ENCODE measurements around the gene PARP6. TPM values are rescaled to one million over a fixed set of nuclear protein-coding genes. Genes with fewer than 3 reads are reported as not detected.

PARP6 gene
- total and polyA plus RNA-seq, 9 of the 15 experiments (the other 6 are each of a cell fraction or from before 2014, with no cell fraction given), result 14.8 to 83.2 (median 28.3) TPM

GRCh38 chr15:72272213-72272996, at the start of gene PARP6 (continued):
- no peak for TF ChIP-seq ZMIZ1 (IDR thresholded peaks at IDR 0.05; ENCODE audit: low read depth in 2 of 2, low read length in 2 of 2)
- TF ChIP-seq TEAD4 (IDR thresholded peaks at IDR 0.05; ENCODE audit: low read length), result 0 out of 2 replicates have a peak, but pooled peaks have one; percentile 14
- TF ChIP-seq TEAD4 (CRISPR knock-in tag; IDR thresholded peaks at IDR 0.05; ENCODE audit: borderline replicate concordance), result no peak
- no peak for TF ChIP-seq ZNF184 (CRISPR knock-in tag; IDR thresholded peaks at IDR 0.05)
- no peak for TF ChIP-seq NCOR1 (IDR thresholded peaks at IDR 0.05)
- TF ChIP-seq MBD1 (CRISPR knock-in tag; IDR thresholded peaks at IDR 0.05), result no peak
- no peak for TF ChIP-seq ZNF282 (CRISPR knock-in tag; IDR thresholded peaks at IDR 0.05)
- TF ChIP-seq ELK1 (CRISPR knock-in tag; IDR thresholded peaks at IDR 0.05), result no peak
- peak; percentile 84; the same call in 1 of the 2 replicates for TF ChIP-seq CBX1 (IDR thresholded peaks at IDR 0.05; ENCODE audit: low read depth)
- TF ChIP-seq ZNF324 (CRISPR knock-in tag; IDR thresholded peaks at IDR 0.05), result no peak
- no peak for TF ChIP-seq RFX5 (IDR thresholded peaks at IDR 0.05; ENCODE audit: low read depth, low read length)
- peak; percentile 27 for TF ChIP-seq SETDB1 (IDR thresholded peaks at IDR 0.05; ENCODE audit: low read length)
- no peak; the same call in none of the 2 replicates for TF ChIP-seq JUND (IDR thresholded peaks at IDR 0.05; ENCODE audit: borderline replicate concordance, low read depth, low read length)
- TF ChIP-seq JUND (tag; IDR thresholded peaks at IDR 0.05; ENCODE audit: borderline replicate concordance, low read depth, low read length), result no peak; the same call in 2 of the 3 replicates
- no peak for TF ChIP-seq PRPF4 (IDR thresholded peaks at IDR 0.05; ENCODE audit: insufficient read depth, low read depth, low read length, poor library complexity, severe bottlenecking)
- TF ChIP-seq CCNT2 (IDR thresholded peaks at IDR 0.05; ENCODE audit: borderline replicate concordance, extremely low read depth, insufficient read length, low read depth, low read length), result peak; percentile 79
- TF ChIP-seq MIER1 (IDR thresholded peaks at IDR 0.05; ENCODE audit: low read depth), result no peak
- TF ChIP-seq THAP12 (CRISPR knock-in tag; IDR thresholded peaks at IDR 0.05), result peak; percentile 98
- no peak for TF ChIP-seq PYGO2 (tag; IDR thresholded peaks at IDR 0.05)
